Trophoblast cell (in vitro differentiated cells and primary cell): Measurements from ENCODE around the gene FASTKD2.
"Not testable (repeated sequence)": the region's sequence is repeated elsewhere in the genome, so short reads cannot be mapped to it uniquely, and the experiment has no call there.

Experiments used
- DNase-seq, 2 donors: peaks; one replicate each; pipeline ENCODE4 v3.0.0-alpha.2; 2016
- H2AFZ ChIP-seq: 2 replicates; pipeline ENCODE4 v1.6.1; 2013; ENCODE audit warnings: low read length, moderate library complexity, mild to moderate bottlenecking; ENCODE audit not compliant: insufficient read depth, poor library complexity
- H2AK5ac ChIP-seq: 2 replicates; pipeline ENCODE4 v1.6.1; 2013; ENCODE audit warnings: mild to moderate bottlenecking, low read length
- H2BK120ac ChIP-seq: 2 replicates; pipeline ENCODE4 v1.6.1; 2013; ENCODE audit warnings: low read length, mild to moderate bottlenecking, moderate library complexity; ENCODE audit not compliant: insufficient read depth, poor library complexity
- H2BK12ac ChIP-seq: 2 replicates; pipeline ENCODE4 v1.6.1; 2013; ENCODE audit warnings: mild to moderate bottlenecking, low read length, moderate library complexity
- H2BK5ac ChIP-seq: 2 replicates; pipeline ENCODE4 v1.6.1; 2013; ENCODE audit warnings: low read length, low read depth, moderate library complexity, mild to moderate bottlenecking; ENCODE audit not compliant: poor library complexity
- H3K14ac ChIP-seq: 2 replicates; pipeline ENCODE4 v1.6.1; 2013; ENCODE audit warnings: mild to moderate bottlenecking, low read length
- H3K18ac ChIP-seq: 2 replicates; pipeline ENCODE4 v1.6.1; 2013; ENCODE audit warnings: mild to moderate bottlenecking, low read length
- H3K23ac ChIP-seq: 2 replicates; pipeline ENCODE4 v1.6.1; 2013; ENCODE audit warnings: low read length
- H3K27ac ChIP-seq: 2 replicates; pipeline ENCODE4 v1.5.1; 2013; ENCODE audit warnings: low read depth, mild to moderate bottlenecking, inconsistent platforms, low read length, moderate library complexity
- H3K27me3 ChIP-seq: 2 replicates; pipeline ENCODE4 v1.6.1; 2013; ENCODE audit warnings: inconsistent platforms, mild to moderate bottlenecking, low read length, moderate library complexity; ENCODE audit not compliant: insufficient read depth
- H3K36me3 ChIP-seq, 2 experiments: 1 replicate in 1 of 2; 2 replicates in 1 of 2; pipeline ENCODE4 v1.6.1; 2013; ENCODE audit warnings: low read length in 2 of 2, mild to moderate bottlenecking in 2 of 2, moderate library complexity in 1 of 2; ENCODE audit not compliant: insufficient read depth in 2 of 2, control insufficient read depth in 1 of 2
- H3K4ac ChIP-seq: 2 replicates; pipeline ENCODE4 v1.6.1; 2013; ENCODE audit warnings: low read depth, mild to moderate bottlenecking, low read length, moderate library complexity
- H3K4me1 ChIP-seq, 2 experiments: 1 replicate in 1 of 2; 2 replicates in 1 of 2; pipeline ENCODE4 v1.6.1; 2013; ENCODE audit warnings: low read length in 2 of 2, mild to moderate bottlenecking in 2 of 2, moderate library complexity in 1 of 2; ENCODE audit not compliant: insufficient read depth in 2 of 2, control insufficient read depth in 1 of 2
- H3K4me2 ChIP-seq: 2 replicates; pipeline ENCODE4 v1.6.1; 2013; ENCODE audit warnings: inconsistent platforms, mild to moderate bottlenecking, low read length, moderate library complexity
- H3K4me3 ChIP-seq: 2 replicates; pipeline ENCODE4 v1.5.1; 2013; ENCODE audit warnings: mild to moderate bottlenecking, low read depth, low read length, inconsistent platforms
- H3K79me1 ChIP-seq: one replicate; pipeline ENCODE4 v1.6.1; 2013; ENCODE audit warnings: low read length
- H3K79me2 ChIP-seq: 2 replicates; pipeline ENCODE4 v1.6.1; 2013; ENCODE audit warnings: low read length, mild to moderate bottlenecking; ENCODE audit not compliant: control insufficient read depth, insufficient read depth, poor library complexity
- H3K9ac ChIP-seq: 2 replicates; pipeline ENCODE4 v1.6.1; 2013; ENCODE audit warnings: mild to moderate bottlenecking, low read length
- H3K9me3 ChIP-seq: 2 replicates; pipeline ENCODE4 v1.6.1; 2013; ENCODE audit warnings: low read depth, mild to moderate bottlenecking, control low read depth, inconsistent platforms, low read length; ENCODE audit not compliant: insufficient read depth
- H4K12ac ChIP-seq: 2 replicates; pipeline ENCODE4 v1.6.1; 2013; ENCODE audit warnings: low read depth, mild to moderate bottlenecking, low read length, moderate library complexity
- H4K8ac ChIP-seq: 2 replicates; pipeline ENCODE4 v1.6.1; 2013; ENCODE audit warnings: low read depth, mild to moderate bottlenecking, low read length, moderate library complexity
- H4K91ac ChIP-seq: one replicate; pipeline ENCODE4 v1.6.1; 2013; ENCODE audit warnings: low read depth, mild to moderate bottlenecking, low read length, moderate library complexity
- WGBS: extraction: QIAGEN DNeasy Blood & Tissue Kit; methylation state at CpG from one replicate; pipeline ENCODE4 v1.1.7; 2013; ENCODE audit warnings: missing lambda C conversion rate; ENCODE audit not compliant: insufficient read length, insufficient coverage; ENCODE audit errors: extremely low coverage; 5-methylcytosine and 5-hydroxymethylcytosine counted together

FASTKD2 gene

DNA sequence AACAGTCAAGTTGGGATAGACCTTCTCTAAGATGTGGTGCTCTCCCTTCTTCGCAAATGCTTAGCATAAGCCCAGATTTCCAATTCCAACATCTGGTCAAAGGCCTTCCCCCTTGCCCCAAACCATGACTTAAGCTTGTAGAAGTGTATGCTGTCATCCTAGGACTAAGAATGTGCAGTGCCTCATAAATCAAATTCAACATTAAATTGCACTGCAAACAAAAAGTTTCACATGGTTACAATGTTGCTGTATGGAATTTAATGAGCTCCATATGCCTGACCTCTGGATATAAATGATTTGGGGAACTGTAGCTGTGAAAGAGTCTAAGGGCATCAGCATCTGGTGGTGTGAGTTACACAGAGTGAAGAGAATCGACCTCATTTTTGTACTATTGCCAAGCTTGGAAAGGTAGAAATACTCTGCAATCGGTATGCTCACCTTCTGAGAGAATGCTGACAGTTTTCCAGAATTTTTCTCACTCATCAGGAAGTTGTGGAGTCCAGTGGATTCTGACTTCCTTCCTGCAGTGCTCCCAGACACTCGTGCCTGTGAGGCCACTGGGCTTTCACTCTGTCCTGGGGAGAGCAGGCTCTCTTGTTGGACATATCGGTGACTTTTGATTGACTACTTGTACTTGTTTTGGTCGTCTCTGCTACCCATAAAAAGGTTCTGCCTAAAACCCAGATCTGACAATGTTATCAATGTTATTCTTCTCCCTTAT, 40.6 kb downstream of the FASTKD2 start:
- H2AK5ac ChIP-seq, result no peak overlapping the region
- no peaks in the 10 kb centered on the region for H3K79me1 ChIP-seq
- no peaks in the 10 kb centered on the region for H3K4me1 ChIP-seq
- H2BK5ac ChIP-seq, result no peak overlapping the region
- H3K4me2 ChIP-seq, result no peak overlapping the region
- no peak overlapping the region for H2AFZ ChIP-seq
- H3K9ac ChIP-seq, result no peak overlapping the region
- no CpG with 5 or more reads among the region's 6 CpGs for WGBS
- H3K18ac ChIP-seq, result no peak overlapping the region
- H3K27ac ChIP-seq, result no peak overlapping the region
- H3K4me3 ChIP-seq, result no peak overlapping the region
- H2BK120ac ChIP-seq, result no peak overlapping the region
- no peak overlapping the region for H4K12ac ChIP-seq
- no peak overlapping the region for H4K91ac ChIP-seq
- no peak for DNase-seq
- no peaks in the 10 kb centered on the region for H3K9me3 ChIP-seq
- H4K8ac ChIP-seq, result no peak overlapping the region
- H2BK12ac ChIP-seq, result no peak overlapping the region
- H3K79me2 ChIP-seq, result no peaks in the 10 kb centered on the region
- no peak overlapping the region for H3K23ac ChIP-seq
- H3K4ac ChIP-seq, result no peak overlapping the region
- no peaks in the 10 kb centered on the region for H3K27me3 ChIP-seq
- H3K36me3 ChIP-seq, result no peaks in the 10 kb centered on the region
- H3K14ac ChIP-seq, result no peak overlapping the region

DNA sequence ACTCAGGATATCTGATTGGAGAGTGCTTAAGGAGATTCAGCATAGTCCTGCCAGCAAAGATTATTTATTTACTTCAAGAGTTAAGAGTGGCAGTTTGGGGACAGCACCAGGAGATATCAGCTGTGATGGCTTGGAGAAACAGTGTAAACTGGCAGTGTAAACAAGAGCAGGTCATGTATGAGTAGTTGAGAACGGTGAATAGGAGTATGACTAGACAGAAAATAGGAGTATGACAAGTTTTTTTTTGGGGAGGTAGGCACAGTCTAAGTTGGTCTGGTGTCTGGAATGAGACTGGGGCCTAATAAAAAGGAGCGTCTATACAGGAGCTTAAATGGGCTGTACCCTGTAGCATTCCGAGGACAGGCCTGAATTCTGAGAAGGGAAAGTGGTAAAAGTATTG, 42.2 kb downstream of the FASTKD2 start:
- not testable (repeated sequence) for H3K4me3 ChIP-seq, H2BK12ac ChIP-seq, H3K14ac ChIP-seq

DNA sequence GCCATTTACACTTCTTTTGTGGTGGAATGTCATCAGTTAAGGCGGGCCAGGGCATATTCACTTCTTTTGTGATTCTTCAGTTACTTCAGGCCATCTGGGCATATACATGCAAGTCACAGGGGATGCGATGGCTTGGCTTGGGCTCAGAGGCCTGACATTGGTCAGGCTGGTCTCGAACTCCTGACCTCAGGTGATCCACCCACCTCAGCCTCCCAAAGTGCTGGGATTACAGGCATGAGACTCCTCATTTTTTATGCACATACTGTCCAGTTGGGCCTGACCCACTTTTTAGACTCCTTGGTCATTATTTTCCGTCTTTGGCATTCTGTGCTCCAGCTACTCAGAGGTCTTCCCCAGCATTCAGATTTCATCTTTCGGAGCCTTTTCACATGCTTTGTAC, 47.1 kb downstream of the FASTKD2 start:
- not testable (repeated sequence) for H3K36me3 ChIP-seq, H3K4me1 ChIP-seq, H3K18ac ChIP-seq, H3K79me1 ChIP-seq, H2BK120ac ChIP-seq, H3K23ac ChIP-seq, H4K91ac ChIP-seq, H3K9ac ChIP-seq, H2BK12ac ChIP-seq, H3K4me2 ChIP-seq, H3K79me2 ChIP-seq, H4K12ac ChIP-seq, H3K4me3 ChIP-seq, H2AK5ac ChIP-seq, H3K27ac ChIP-seq, H3K9me3 ChIP-seq, DNase-seq, H3K14ac ChIP-seq, H2BK5ac ChIP-seq, H4K8ac ChIP-seq, H3K4ac ChIP-seq, H3K27me3 ChIP-seq, H2AFZ ChIP-seq
- WGBS, result no CpG with 5 or more reads among the region's 5 CpGs

More for the DNA sequence above, 42.2 kb downstream of the FASTKD2 start:
- H3K4me1 ChIP-seq, H3K79me2 ChIP-seq, H3K36me3 ChIP-seq, H4K91ac ChIP-seq, H2BK5ac ChIP-seq, H4K8ac ChIP-seq, H2AFZ ChIP-seq, H2BK120ac ChIP-seq, H3K9me3 ChIP-seq, H3K9ac ChIP-seq, H3K79me1 ChIP-seq, H4K12ac ChIP-seq, H2AK5ac ChIP-seq, H3K27ac ChIP-seq, H3K18ac ChIP-seq, H3K4ac ChIP-seq, H3K27me3 ChIP-seq, H3K23ac ChIP-seq, DNase-seq, H3K4me2 ChIP-seq: not testable (repeated sequence)
- WGBS, result no CpG with 5 or more reads among the region's 3 CpGs

DNA sequence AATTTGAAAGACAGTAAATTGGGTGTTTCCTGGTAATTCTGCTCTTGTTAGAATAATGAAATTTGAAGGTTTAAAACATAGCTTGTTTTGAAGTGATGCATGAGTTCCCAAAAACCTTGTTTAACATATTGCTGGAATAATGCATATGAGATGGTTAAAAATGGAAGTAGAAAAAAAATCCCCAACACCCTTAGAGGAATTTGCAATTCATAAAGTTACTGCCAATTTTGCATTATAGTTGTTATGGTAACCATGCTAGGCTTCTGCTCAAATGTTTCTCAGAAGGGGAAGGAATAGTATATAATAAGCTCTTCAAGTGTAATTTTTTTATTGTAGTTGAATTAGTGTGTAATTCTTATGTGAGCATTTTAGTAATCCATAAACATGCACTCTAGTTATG, 49.1 kb downstream of the FASTKD2 start:
- Histone ChIP-seq H3K18ac (no peak overlapping the region), H4K8ac (no peak overlapping the region), H3K14ac (no peak overlapping the region), H2AFZ (no peak overlapping the region), H3K79me1 (no peaks in the 10 kb centered on the region), H3K79me2 (no peaks in the 10 kb centered on the region), H3K4me2 (no peak overlapping the region), H3K27ac (no peak overlapping the region), H3K4me3 (no peak overlapping the region), H3K36me3 (peaks cover 0 to 2% of the 10 kb centered on the region in 2 experiments), H3K4me1 (no peaks in the 10 kb centered on the region), H3K9ac (no peak overlapping the region), H3K27me3 (no peaks in the 10 kb centered on the region), H4K12ac (no peak overlapping the region), H3K4ac (no peak overlapping the region), H2BK5ac (no peak overlapping the region), H3K9me3 (no peaks in the 10 kb centered on the region), H4K91ac (no peak overlapping the region), H2AK5ac (no peak overlapping the region), H2BK12ac (no peak overlapping the region), H2BK120ac (no peak overlapping the region), H3K23ac (no peak overlapping the region)
- no peak for DNase-seq
